Activated T-cell treated with anti-CD3 and anti-CD28 coated beads for 24 hours (primary cell): Measurements from ENCODE around the gene SLC26A1.
"Not testable (repeated sequence)": the region's sequence is repeated elsewhere in the genome, so short reads cannot be mapped to it uniquely, and the experiment has no call there.

Source experiments
- DNase-seq: peaks from one replicate; pipeline ENCODE4 v3.0.0-alpha.2; 2020; ENCODE audit warnings: low read depth

SLC26A1 gene

GRCh38 chr4:1013225-1014073, 20.2 kb upstream of the SLC26A1 start:
- DNase-seq: no peak

GRCh38 chr4:1012034-1012739, 19.0 kb upstream of the SLC26A1 start:
- DNase-seq: no peak

- no peak for DNase-seq
Measured at GRCh38 chr4:1011666-1012033, 18.4 kb upstream of the SLC26A1 start.

GRCh38 chr4:1011022-1011665, 17.9 kb upstream of the SLC26A1 start, which contains the start of gene FGFRL1:
Gene FGFRL1 (plus strand): TSS chr4:1011626. CDS start chr4:1012486, 860 bp downstream.
- peak; percentile 86 for DNase-seq

- DNase-seq: peak; percentile 49
Measured at GRCh38 chr4:1010395-1011021, 17.3 kb upstream of the SLC26A1 start.

GRCh38 chr4:1009542-1010394, 16.6 kb upstream of the SLC26A1 start:
- DNase-seq: peak; percentile 65

GRCh38 chr4:1008840-1009541, 15.8 kb upstream of the SLC26A1 start:
- no peak for DNase-seq

GRCh38 chr4:1006856-1007255, 13.7 kb upstream of the SLC26A1 start:
- DNase-seq: no peak

GRCh38 chr4:1004557-1005485, 11.6 kb upstream of the SLC26A1 start:
- DNase-seq: no peak

GRCh38 chr4:1004071-1004418, 10.8 kb upstream of the SLC26A1 start:
- DNase-seq: no peak

- DNase-seq: no peak
Measured at GRCh38 chr4:1003271-1004070, 10.3 kb upstream of the SLC26A1 start.

GRCh38 chr4:1002631-1003251, 9.5 kb upstream of the SLC26A1 start:
- no peak for DNase-seq

GRCh38 chr4:1002131-1002630, 9.0 kb upstream of the SLC26A1 start:
- DNase-seq: no peak

- DNase-seq: no peak
Measured at GRCh38 chr4:1001561-1002130, 8.4 kb upstream of the SLC26A1 start.

GRCh38 chr4:1000686-1001260, 7.6 kb upstream of the SLC26A1 start:
- no peak for DNase-seq

- no peak for DNase-seq
Measured at GRCh38 chr4:999882-1000425, 6.8 kb upstream of the SLC26A1 start.

- not testable (repeated sequence) for DNase-seq
Measured at GRCh38 chr4:999240-999863, 6.1 kb upstream of the SLC26A1 start.
